GM18526 (cell line): Measurements from ENCODE around the gene LRFN3.

Experiments
- POLR2A ChIP-seq: IDR thresholded peaks from 3 replicates; pipeline ENCODE4 v1.6.1; 2011; ENCODE audit not compliant: insufficient read length; ENCODE audit errors: extremely low read depth

Gene LRFN3, protein sequence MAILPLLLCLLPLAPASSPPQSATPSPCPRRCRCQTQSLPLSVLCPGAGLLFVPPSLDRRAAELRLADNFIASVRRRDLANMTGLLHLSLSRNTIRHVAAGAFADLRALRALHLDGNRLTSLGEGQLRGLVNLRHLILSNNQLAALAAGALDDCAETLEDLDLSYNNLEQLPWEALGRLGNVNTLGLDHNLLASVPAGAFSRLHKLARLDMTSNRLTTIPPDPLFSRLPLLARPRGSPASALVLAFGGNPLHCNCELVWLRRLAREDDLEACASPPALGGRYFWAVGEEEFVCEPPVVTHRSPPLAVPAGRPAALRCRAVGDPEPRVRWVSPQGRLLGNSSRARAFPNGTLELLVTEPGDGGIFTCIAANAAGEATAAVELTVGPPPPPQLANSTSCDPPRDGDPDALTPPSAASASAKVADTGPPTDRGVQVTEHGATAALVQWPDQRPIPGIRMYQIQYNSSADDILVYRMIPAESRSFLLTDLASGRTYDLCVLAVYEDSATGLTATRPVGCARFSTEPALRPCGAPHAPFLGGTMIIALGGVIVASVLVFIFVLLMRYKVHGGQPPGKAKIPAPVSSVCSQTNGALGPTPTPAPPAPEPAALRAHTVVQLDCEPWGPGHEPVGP

DNA sequence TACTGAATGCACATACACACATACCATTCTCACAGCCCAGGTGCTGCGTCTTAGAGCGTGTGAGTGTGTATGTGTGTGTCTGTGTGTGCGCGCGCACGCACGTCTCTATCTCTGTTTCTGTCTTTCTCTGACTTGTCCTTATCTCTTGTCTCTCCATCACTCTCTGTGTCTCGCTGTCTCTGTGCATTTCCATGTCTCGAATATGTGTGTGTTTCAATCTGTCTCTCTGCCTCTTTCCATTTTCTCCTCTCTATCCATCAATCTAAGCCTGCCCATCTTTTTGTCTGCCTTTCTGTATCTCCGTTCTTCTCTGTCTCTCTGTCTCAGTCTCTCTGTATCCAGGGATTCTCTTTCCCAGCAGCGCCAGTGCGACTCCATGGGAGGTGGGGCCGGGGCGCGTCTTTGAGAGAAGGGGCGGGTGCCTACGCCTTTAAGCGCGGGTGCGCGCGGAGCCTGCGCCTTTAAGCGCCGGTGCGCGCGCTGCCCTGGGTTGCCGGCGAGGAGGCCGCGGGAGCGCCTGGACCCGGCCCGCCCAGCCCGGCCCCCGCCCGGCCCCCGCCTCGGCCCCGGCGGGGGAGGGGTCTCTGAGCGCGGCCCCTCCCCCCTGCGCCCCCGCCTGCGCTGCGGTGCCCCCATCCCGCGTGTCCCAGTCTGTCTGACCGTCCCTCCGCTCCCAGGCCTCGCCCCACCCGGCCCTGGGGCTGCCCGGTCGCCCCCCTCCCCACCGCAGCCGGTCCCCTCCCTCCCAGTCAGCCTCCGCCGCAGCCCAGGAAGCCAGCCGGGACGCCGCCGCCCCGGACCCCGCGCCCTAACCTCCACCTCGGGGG is at the start of gene LRFN3:
Gene LRFN3 (plus strand): TSS at position 464 of the 827 bp plus-strand sequence. CDS start 3,052 bp downstream, outside the sequence.
- no peak for TF ChIP-seq POLR2A

DNA sequence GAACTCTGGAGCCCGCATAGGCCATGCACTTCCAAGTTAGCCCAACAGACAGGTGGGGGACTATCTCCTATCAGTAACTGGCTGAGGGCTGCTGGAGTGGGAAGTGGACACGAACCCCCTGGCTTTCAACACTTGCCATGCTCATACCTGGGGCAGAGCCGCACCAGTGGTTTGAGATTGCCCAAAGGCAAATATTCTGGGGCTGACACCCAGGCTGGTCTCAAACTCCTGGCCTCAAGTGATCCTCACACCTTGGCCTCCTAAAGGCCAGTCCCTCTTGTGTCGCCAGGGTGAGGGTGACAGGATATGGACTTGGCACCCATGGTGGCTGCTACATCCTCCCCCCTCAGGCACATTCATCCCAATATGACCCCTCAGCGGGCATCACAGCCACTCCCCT is 49.0 kb upstream of the LRFN3 start:
- no peak for TF ChIP-seq POLR2A

DNA sequence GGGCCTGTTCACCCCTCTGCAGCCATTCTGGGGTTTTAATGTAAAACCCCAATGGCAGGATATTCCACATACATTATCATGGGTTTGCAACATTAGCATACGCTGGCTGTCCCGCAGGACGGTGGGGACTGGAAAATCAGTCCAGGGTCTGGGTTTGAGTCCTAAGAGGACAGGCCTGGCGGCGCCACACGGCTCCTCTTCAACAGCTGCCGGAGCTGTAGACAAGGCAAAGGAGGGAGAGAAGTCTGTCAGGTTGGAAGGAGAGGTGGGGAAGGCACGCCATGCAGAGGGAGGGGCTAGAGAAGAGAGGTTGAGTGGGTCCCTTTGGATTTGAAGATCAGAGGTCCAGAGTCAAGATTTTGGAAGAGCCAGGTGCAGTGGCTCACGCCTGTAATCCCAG is 47.8 kb upstream of the LRFN3 start:
- no peak for TF ChIP-seq POLR2A

DNA sequence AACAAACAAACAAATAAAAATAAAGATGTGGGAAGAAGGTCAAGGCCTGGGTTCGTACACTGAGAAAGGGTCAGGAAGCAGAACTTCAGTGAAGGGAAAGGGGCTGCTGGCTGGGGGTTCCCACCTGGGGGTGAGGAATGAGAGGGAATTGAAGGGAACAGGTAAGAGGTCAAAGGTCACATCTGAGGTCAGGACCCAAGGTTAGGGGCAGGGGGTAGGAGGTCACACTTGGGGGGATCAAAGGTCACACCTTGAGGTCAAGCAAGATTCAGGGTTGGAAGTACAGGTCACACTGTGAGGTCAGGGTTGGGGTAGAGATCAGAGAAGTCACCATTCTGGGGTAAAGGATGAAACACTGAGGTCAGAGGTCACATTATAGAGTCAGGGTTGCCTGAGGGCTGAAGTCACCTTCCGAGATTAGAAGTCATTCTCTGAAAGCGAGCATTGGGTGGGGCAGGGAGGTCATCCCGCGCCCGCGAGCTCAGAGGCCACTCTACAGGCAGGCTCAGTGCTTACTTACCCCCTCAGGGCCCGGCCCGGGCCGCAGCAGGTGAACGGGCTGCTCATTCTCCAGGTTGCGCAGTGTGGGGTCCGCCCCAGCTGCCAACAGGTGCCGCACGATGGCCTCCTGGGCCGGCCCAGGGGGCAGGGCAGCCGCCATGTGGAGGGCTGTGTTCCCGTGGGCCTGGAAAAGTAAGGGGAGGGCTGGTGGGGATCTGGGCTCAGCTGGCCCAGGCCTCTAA is 46.6 kb upstream of the LRFN3 start:
- no peak for TF ChIP-seq POLR2A

DNA sequence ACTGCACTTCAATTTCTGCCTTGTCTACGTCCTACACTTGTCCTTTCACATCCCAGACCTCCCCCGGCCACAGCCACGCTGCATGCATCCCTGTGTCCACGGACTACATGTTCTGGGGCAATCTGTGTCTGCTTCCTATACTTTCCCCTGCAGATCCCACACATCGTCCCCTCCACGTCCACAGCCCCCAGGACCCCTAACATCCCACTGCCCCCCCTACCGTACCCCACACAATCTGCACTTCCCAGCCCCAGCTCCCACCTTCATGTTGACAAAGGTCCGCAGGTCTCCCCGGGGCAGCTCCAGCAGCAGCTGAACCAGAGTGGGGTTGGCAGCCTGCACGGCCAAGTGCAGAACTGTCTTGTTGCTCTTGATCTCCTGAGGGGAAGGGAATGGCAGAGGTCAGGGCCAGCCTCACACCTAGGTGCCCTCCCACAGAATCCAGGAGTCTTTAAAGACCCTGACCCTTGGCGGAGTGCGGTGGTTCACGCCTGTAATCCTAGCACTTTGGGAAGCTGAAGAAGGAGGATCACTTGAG is 46.0 kb upstream of the LRFN3 start:
- no peak for TF ChIP-seq POLR2A

DNA sequence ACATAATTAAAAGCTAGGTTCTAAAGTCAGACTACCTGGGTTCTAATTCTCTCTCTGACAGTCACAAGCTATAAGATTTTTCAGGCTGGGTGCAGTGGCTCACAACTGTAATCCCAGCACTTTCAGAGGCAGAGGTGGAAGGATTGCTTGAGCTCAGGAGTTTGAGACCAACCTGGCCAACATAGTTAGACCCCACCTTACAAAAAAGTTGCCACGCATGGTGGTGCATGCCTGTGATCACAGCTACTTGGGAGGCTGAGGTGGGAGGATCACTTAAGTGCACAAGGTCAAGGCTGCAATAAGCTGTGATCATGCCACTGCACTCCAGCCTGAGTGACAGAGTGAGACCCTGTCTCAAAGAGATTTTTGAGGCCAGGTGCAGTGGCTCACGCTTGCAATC is 41.8 kb upstream of the LRFN3 start:
- no peak for TF ChIP-seq POLR2A

DNA sequence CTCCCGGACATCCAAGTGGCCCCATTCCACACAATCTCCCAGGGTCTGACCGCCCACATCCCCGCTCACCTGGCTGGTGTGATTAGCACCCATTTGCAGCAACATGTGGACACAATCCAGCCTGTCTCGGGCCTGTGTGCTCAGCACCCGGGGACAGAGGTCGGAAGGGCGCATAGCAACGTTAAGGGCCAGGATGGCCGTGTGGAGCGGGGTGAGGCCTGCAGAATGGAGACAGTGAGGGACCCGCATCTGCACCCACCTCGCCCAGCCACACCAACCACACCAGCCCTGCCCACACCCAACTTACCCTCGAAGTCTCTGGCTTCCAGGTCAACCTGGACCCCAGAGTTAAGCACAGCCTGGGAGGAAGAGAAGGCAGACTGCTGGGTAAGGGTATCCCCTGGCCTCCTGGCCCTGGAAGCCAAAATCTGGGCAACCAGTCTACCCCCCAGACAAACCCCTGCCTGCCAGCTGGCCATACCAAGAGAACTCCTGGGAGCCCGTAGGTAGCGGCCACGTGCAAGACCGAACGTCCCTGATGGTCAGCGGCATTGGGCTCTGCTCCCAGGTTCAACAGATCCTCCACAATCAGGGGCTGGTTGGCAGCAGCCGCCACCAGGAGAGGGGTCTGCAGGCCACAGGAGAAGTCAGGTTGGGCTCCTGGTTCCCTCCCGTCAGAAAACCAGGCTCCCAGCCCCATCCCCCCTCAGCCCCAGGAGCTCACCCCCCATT is 40.1 kb upstream of the LRFN3 start:
- TF ChIP-seq POLR2A, result no peak

DNA sequence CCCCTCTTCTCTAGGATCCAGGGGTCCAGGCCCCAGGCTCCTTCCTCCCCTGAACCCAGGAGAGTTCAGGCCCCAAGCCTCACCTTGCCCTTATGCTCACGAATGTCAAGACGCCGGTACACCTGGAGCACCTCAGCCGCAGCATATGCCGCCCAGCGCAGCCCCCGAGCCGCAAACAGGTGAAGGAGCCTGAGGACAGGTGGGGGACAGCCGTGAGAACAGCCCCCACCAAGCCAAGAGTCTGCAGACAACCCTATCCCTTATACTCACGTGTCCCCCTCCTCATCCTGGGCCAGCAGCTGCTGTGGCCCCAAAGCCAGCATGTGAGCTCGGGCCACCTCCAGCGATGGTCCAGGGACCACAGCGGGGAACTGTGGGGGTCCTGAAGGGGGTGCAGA is 39.5 kb upstream of the LRFN3 start:
- TF ChIP-seq POLR2A, result no peak

DNA sequence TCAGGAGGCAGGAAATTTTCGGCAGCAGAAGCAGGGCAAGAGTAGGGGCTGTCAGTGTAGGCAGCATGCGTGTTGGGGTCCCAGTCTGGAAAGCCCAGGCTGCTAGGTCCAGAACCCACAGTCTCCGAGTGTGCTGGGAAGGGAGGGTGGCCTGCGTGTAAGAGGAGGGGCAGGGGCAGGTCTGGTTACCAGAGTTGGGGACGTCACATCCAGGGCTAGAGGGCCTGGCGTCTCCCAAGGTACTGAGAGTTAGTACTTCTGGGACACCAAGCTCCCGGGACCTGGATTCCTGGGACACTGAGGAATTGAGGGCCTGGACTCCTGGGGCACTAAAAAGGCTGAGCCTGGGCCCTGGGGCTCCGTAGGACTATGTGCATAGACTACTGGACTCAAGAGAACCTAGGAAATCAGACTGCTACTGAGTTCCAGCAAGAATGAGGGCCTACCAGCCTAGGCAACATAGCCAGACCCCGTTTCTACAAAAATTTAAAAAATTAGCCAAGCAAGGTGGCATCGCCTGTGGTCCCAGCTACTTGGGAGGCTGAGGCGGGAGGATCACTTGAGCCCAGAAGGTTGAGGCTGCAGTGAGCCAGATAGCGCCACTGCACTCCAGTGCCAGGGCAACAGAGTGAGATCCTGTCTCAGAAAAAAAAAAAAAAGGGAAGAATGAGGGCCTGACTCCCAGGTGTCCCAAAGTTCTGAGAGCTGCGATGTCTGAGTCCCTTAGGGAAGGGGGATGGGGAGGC is 38.3 kb upstream of the LRFN3 start:
- TF ChIP-seq POLR2A, result no peak

DNA sequence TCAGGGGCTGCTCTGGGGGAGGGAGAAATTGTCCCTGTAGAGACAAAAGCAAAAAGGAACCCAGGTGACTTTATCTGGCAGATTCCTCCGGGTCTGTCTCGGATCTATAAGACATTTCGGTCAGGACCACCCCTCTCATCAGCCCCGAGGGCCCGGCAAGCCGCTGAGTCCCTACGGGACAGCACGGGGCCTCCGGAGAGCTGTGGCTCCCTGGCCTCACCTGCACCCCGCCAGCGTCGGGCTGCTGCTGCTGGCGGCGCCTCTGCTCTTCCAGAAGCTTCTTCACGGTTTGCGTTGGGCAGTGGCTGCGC is 37.7 kb upstream of the LRFN3 start:
- no peak for TF ChIP-seq POLR2A

DNA sequence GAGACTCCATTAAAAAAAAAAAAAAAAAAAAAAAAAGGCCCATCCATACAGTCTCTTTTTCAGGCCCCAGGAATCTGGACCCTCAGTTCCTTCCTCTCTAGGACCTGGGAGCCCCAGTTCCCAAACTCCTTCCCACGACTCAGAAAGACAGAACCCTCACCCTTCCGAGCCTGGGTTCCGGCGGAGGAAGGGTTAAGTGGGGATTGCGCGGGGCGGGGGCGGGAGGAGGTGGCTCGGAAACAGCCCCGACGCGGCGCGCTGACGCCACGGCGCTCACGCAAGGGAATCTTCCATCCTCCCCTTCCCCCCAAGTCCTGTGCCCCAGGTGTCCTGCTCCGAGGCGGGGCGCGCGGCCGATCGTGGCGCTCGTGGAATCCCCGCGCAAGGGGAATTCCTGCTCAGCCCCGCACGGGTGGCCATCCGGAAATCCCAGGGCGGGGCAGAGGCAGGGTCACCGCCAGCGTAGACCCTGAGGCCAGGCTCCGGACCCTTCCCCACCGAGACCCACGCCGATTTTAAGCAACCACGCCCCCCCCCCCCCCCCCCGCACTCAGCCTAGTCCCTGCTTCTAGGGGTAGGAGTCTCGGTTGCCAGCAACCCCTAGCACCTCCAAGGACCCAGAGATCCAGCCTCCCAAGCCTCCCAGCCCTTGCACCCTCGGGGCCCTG is 36.5 kb upstream of the LRFN3 start:
- no peak for TF ChIP-seq POLR2A

DNA sequence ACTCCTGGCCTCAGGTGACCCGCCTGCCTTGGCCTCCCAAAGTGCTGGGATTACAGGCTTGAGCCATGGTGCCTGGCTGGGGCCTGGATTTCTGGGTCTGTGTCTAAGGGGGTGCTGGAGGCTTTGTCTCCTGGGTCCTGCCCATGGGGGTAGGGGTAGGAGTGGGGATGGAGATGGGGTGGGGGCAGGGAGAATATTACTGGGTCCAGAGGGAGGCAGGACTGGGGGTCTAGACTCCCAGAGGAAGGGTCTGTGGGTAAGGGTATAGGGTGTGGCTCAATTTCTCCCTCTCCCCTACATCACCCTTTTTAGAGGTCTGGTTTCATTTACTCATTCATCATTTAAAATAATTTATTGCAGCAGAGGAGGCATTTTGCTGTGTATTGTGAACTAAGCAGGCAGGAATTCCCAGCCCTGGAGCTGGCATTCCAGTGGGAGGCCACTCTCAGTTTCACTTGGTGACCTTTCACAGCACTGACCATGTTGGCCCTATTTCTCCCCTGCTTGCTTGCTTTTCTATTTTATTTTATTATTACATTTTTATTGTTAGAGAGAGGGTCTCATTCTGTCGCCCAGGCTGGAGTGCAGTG is 35.0 kb upstream of the LRFN3 start:
- no peak for TF ChIP-seq POLR2A

DNA sequence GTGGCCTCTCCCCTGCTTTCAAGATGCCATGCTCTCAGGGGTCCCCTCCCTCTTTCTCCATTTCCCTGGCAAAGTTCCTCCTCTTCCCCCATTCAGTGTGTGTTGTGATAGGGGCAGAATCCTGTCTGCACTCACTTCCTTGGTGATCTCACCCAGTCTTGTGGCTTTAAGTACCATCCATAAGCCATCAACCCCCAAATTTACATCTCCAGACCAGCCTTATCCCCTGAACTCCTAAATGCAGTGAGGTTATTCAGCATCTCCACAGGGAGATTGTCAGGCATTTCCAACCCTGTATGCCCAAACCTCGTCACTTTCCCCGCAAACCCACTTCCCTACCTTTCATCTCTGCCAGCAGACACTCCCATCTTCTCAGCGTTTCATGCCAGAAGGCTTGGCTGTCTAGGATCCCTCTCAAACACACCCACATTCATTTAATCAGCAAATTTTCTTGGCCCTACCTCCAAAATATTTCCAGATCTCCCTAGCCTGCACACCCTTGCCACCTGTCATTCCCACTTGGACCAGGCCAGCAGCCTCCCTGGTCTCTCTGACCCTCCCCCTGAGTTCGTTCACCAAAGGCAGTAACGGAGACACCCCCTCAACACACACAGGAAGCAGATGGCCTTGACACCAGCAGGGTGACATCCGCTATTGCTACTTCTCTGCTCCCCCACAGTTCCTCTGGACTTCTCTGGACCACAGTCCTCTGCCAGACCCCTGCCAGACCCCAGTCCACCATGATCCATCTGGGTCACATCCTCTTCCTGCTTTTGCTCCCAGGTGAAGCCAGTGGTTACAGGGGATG is 34.1 kb upstream of the LRFN3 start, which contains the start of gene HCST:
Gene HCST (plus strand): TSS at position 676 of the 808 bp plus-strand sequence. CDS start 65 bp downstream, at position 741.
- TF ChIP-seq POLR2A, result peak; percentile 57
